ENCODE results near the gene CBL.
"Not testable (repeated sequence)": the region's sequence is repeated elsewhere in the genome, so short reads cannot be mapped to it uniquely, and the experiment has no call there.

Gene CBL

DNA sequence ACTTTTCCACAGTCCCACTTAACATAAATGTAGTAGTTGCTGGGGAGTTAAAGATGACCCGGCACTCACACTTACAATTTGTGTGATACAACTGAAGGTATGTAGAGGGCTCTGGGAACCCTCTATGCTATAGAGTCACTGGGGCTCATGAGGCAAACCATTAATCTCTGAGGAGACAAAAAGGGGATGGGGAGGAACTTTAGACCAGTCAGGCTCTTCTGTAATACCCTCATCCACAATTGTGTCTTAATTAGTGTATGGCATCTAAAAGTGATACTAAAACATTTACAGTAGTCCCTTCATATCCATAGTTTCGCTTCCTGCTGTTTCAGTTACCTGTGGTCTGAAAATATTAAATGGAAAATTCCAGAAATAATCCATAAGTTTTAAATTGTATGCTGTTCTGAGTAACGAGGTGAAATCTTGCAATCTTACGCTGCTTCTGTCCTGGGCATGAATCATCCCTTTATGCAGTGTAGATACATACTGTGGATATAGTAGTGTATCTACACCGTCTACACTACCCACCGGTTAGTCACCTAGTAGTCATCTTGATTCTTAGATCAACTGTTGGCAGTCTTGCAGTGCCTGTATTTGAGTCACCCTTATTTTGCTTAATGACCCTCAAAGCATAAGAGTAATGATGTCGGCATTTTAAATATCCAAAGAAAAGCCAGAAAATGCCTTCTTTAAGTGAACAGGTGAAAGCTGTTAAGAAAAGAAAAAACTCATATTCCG, 12.2 kb downstream of the CBL start:
- Histone ChIP-seq H3K27me3 (replicated peaks; ENCODE audit: control insufficient read depth, insufficient read depth, low read length) (no peaks in the 10 kb centered on the region), H3K36me3 (ENCODE audit: control insufficient read depth, insufficient read depth, low read length, severe bottlenecking) (no peaks in the 10 kb centered on the region), H3K9ac (ENCODE audit: low read length) (no peak overlapping the region), H3K4me1 (ENCODE audit: control insufficient read depth, insufficient read depth, low read length) (peaks cover 20% of the 10 kb centered on the region), H3K4me3 (ENCODE audit: low read length) (no peak overlapping the region), H3K9me3 (ENCODE audit: control insufficient read depth, low read length) (no peaks in the 10 kb centered on the region)
- DNase-seq (ENCODE audit: low read depth), result peak; percentile 70

DNA sequence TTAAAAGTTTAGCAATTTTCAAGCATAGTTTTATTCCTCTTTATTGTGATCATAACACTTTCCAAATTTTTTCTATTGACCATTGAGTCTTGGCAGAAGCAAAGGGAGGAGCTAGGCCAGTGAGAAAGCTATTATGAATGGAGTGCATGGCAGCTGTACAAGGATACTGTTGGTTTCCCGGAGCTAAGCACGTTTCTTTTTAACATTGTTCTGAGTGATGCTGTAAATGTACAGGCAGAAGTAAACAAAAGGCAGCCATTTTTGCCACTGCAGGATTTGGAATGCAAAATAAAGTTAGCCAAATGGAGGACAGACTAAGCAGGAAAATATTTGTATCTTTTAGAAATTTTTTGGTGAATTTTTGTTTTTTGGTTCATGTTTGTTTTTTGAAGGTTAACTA, 16.2 kb downstream of the CBL start:
- peaks cover 20% of the 10 kb centered on the region for H3K4me1 ChIP-seq (ENCODE audit: control insufficient read depth, insufficient read depth, low read length)
- peak; percentile 66 for DNase-seq (ENCODE audit: low read depth)
- H3K4me3 ChIP-seq (ENCODE audit: low read length), result peak overlapping the region; percentile 47
- no peaks in the 10 kb centered on the region for H3K27me3 ChIP-seq (replicated peaks; ENCODE audit: control insufficient read depth, insufficient read depth, low read length)
- H3K9ac ChIP-seq (ENCODE audit: low read length), result no peak overlapping the region
- no peaks in the 10 kb centered on the region for H3K36me3 ChIP-seq (ENCODE audit: control insufficient read depth, insufficient read depth, low read length, severe bottlenecking)
- H3K9me3 ChIP-seq (ENCODE audit: control insufficient read depth, low read length), result no peaks in the 10 kb centered on the region

DNA sequence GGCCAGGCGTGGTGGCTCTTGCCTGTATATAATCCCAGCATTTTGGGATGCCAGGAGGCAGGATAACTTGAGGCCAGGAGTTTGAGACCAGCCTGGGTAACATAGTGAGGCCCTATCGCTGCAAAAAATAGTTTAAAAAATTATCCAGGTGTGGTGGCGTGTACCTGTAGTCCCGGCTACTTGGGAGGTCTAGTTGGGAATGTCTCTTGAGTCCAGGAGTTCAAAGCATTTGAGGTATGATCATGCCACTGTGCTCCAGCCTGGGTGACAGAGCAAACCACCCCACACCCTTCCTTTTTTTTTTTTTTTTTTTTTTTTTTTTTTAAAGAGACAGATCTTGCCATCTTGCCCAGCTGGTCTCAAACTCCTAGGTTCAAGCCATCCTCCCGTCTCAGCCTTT, 16.8 kb downstream of the CBL start:
- H3K9ac ChIP-seq (ENCODE audit: low read length), result no peak overlapping the region
- no peaks in the 10 kb centered on the region for H3K9me3 ChIP-seq (ENCODE audit: control insufficient read depth, low read length)
- DNase-seq (ENCODE audit: low read depth), result no peak
- peaks cover 20% of the 10 kb centered on the region for H3K4me1 ChIP-seq (ENCODE audit: control insufficient read depth, insufficient read depth, low read length)
- no peak overlapping the region for H3K4me3 ChIP-seq (ENCODE audit: low read length)
- H3K27me3 ChIP-seq (replicated peaks; ENCODE audit: control insufficient read depth, insufficient read depth, low read length), result no peaks in the 10 kb centered on the region
- H3K36me3 ChIP-seq (ENCODE audit: control insufficient read depth, insufficient read depth, low read length, severe bottlenecking), result no peaks in the 10 kb centered on the region

DNA sequence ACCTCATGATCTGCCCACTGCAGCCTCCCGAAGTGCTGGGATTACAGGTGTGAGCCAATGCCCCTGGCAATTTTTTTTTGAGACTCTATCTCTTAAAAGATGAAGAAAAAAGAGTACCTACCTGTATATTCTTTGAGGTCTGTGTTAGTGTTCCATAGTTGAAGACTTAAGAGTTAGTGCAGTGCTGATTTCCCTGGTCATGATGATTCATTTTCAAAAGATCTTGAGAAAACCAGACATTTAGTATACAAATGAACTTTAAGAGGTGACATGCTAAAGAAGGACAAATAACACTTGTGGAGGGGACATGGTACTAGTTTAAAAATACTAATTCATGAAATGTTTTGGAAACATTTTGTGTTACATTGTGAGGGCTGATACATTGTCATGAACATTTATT, 17.7 kb downstream of the CBL start:
- Histone ChIP-seq H3K9me3 (ENCODE audit: control insufficient read depth, low read length) (no peaks in the 10 kb centered on the region), H3K36me3 (ENCODE audit: control insufficient read depth, insufficient read depth, low read length, severe bottlenecking) (no peaks in the 10 kb centered on the region), H3K27me3 (replicated peaks; ENCODE audit: control insufficient read depth, insufficient read depth, low read length) (no peaks in the 10 kb centered on the region), H3K9ac (ENCODE audit: low read length) (no peak overlapping the region), H3K4me1 (ENCODE audit: control insufficient read depth, insufficient read depth, low read length) (peaks cover 12% of the 10 kb centered on the region), H3K4me3 (ENCODE audit: low read length) (no peak overlapping the region)
- DNase-seq (ENCODE audit: low read depth), result peak; percentile 37

DNA sequence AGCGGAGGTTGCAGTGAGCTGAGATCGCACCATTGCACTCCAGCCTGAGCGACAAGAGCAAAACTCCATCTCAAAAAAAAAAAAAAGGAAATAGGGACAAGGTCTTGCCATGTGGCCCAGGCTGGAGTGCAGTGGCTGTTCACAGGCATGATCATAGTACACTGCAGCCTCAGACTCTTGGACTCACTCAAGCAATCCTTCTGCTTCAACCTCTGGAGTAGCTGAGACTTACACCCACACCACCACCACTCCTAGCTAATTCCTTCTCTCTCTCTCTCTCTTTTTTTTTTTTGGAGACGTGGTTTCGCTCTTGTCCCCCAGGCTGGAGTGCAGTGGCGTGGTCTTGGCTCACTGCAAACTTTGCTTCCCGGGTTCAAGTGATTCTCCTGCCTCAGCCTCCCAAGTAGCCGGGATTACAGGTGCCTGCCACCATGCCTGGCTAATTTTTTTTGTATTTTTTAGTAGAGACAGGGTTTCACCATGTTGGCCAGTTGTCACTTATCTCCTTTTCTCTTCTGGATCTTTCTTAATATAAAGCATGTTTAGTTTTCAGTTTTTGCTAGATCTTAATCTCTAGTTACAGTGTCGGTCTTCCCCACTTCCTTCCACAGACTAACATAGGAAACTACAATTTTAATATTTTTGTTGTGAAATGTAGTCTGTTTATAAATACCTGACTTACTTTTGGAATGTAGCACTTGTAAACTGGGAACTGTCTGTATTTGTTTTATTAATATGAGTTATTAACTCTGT, 22.6 kb downstream of the CBL start:
- not testable (repeated sequence) for DNase-seq (ENCODE audit: low read depth); H3K4me1 ChIP-seq (ENCODE audit: control insufficient read depth, insufficient read depth, low read length); H3K36me3 ChIP-seq (ENCODE audit: control insufficient read depth, insufficient read depth, low read length, severe bottlenecking); H3K4me3 ChIP-seq (ENCODE audit: low read length); H3K27me3 ChIP-seq (replicated peaks; ENCODE audit: control insufficient read depth, insufficient read depth, low read length); H3K9me3 ChIP-seq (ENCODE audit: control insufficient read depth, low read length); H3K9ac ChIP-seq (ENCODE audit: low read length)

DNA sequence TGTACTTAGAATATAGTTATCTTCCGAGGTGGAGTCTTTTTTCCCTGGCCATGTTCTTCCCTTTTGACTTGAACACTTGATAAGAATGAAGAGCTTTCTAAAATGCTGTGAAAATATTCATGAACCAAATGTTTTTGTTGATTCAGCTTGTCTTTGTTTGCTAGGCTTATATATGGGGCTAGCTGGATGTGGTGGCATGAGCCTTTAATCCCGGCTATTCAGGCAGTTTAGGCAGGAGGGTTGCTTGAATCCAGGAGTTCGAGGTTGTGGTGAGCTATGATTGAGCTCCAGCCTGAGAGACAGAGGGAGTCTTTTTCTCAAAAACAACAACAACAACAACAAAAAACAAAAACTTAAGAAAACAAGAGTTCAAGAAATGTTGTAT, 23.1 kb downstream of the CBL start:
- no peak overlapping the region for H3K9ac ChIP-seq (ENCODE audit: low read length)
- no peaks in the 10 kb centered on the region for H3K27me3 ChIP-seq (replicated peaks; ENCODE audit: control insufficient read depth, insufficient read depth, low read length)
- H3K4me1 ChIP-seq (ENCODE audit: control insufficient read depth, insufficient read depth, low read length), result no peaks in the 10 kb centered on the region
- DNase-seq (ENCODE audit: low read depth), result no peak
- H3K9me3 ChIP-seq (ENCODE audit: control insufficient read depth, low read length), result no peaks in the 10 kb centered on the region
- H3K36me3 ChIP-seq (ENCODE audit: control insufficient read depth, insufficient read depth, low read length, severe bottlenecking), result peaks cover 8% of the 10 kb centered on the region
- H3K4me3 ChIP-seq (ENCODE audit: low read length), result no peak overlapping the region

DNA sequence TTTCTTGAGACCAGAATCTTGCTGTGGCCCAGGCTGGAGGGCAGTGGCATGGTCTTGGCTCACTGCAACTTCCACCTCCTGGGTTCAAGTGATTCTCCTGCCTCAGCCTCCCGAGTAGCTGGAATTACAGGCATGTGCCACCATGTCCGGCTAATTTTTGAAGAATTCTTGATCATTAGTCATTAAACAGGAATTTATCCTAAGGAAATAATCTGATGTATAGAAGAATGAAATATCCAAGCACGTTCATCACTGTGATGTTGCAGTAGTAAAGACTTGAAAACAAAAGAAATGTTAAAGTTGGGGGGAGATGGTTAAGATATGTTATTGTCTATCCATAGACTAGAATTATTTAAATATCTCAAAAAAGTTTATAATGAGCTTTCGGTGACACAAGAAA, 23.6 kb downstream of the CBL start:
- Histone ChIP-seq H3K4me3 (ENCODE audit: low read length) (no peak overlapping the region), H3K4me1 (ENCODE audit: control insufficient read depth, insufficient read depth, low read length) (no peaks in the 10 kb centered on the region), H3K36me3 (ENCODE audit: control insufficient read depth, insufficient read depth, low read length, severe bottlenecking) (peaks cover 8% of the 10 kb centered on the region), H3K9me3 (ENCODE audit: control insufficient read depth, low read length) (no peaks in the 10 kb centered on the region), H3K27me3 (replicated peaks; ENCODE audit: control insufficient read depth, insufficient read depth, low read length) (no peaks in the 10 kb centered on the region), H3K9ac (ENCODE audit: low read length) (no peak overlapping the region)
- DNase-seq (ENCODE audit: low read depth), result no peak

DNA sequence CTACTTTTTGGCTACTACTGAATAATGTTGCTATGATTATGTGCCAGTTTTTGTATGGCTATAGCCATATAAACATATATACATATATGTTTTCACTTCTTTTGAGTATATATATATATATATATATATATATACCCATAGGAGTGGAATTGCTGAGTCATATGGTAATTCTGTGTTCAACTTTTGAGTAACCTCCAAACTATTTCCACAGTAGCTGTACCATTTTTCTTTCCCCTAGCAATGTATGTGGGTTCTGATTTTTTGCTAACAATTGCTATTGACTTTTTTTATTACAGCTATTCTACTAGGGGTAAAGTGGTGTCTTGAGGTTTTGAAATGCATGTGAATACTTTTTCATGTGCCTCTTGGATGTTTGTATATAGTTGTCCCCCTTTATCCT, 30.4 kb downstream of the CBL start:
- Histone ChIP-seq H3K4me3 (ENCODE audit: low read length) (no peak overlapping the region), H3K4me1 (ENCODE audit: control insufficient read depth, insufficient read depth, low read length) (no peaks in the 10 kb centered on the region), H3K27me3 (replicated peaks; ENCODE audit: control insufficient read depth, insufficient read depth, low read length) (no peaks in the 10 kb centered on the region), H3K9me3 (ENCODE audit: control insufficient read depth, low read length) (no peaks in the 10 kb centered on the region), H3K36me3 (ENCODE audit: control insufficient read depth, insufficient read depth, low read length, severe bottlenecking) (peaks cover 8% of the 10 kb centered on the region), H3K9ac (ENCODE audit: low read length) (no peak overlapping the region)
- DNase-seq (ENCODE audit: low read depth), result peak; percentile 47

DNA sequence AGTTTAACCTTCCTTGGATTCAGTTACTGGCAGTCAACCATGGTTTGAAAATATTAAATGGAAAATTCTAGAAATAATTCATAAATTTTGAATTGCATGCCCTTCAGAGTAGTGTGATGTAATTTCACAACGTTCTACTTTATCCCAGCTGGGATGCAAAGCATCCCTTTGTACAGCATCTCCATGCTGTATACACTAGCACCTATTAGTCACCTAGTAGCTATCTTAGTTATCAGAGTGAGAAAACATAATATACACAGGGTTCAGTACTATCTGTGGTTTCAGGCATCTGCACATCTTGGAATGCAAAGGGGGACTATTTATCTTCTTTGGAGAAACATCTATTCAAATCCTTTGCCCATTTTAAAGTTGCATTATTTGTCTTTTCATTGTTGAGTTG, 30.8 kb downstream of the CBL start:
- Histone ChIP-seq H3K27me3 (replicated peaks; ENCODE audit: control insufficient read depth, insufficient read depth, low read length) (no peaks in the 10 kb centered on the region), H3K4me3 (ENCODE audit: low read length) (no peak overlapping the region), H3K4me1 (ENCODE audit: control insufficient read depth, insufficient read depth, low read length) (no peaks in the 10 kb centered on the region), H3K9ac (ENCODE audit: low read length) (no peak overlapping the region), H3K9me3 (ENCODE audit: control insufficient read depth, low read length) (no peaks in the 10 kb centered on the region), H3K36me3 (ENCODE audit: control insufficient read depth, insufficient read depth, low read length, severe bottlenecking) (peaks cover 10% of the 10 kb centered on the region)
- DNase-seq (ENCODE audit: low read depth), result peak; percentile 40

DNA sequence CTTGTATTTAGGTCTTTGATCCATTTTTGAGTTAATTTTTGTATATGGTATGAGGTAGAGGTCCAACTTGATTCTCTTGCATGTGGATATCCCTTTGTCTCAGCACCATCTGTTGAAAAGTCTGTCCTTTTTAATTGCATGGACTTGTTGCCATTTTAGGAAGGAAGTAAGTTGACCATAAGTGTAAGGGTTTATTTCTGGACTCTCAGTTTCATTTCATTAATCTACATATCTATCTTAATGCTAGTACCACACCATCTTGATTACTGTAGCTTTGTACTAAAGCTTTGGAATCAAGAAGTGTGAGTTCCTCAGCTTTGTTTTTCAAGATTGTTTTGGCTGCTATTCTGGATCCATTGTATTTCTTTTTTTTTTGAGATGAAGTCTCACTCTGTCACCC, 31.4 kb downstream of the CBL start:
- no peaks in the 10 kb centered on the region for H3K27me3 ChIP-seq (replicated peaks; ENCODE audit: control insufficient read depth, insufficient read depth, low read length)
- DNase-seq (ENCODE audit: low read depth), result no peak
- no peak overlapping the region for H3K4me3 ChIP-seq (ENCODE audit: low read length)
- H3K9me3 ChIP-seq (ENCODE audit: control insufficient read depth, low read length), result no peaks in the 10 kb centered on the region
- H3K36me3 ChIP-seq (ENCODE audit: control insufficient read depth, insufficient read depth, low read length, severe bottlenecking), result peaks cover 9% of the 10 kb centered on the region
- no peak overlapping the region for H3K9ac ChIP-seq (ENCODE audit: low read length)
- no peaks in the 10 kb centered on the region for H3K4me1 ChIP-seq (ENCODE audit: control insufficient read depth, insufficient read depth, low read length)

DNA sequence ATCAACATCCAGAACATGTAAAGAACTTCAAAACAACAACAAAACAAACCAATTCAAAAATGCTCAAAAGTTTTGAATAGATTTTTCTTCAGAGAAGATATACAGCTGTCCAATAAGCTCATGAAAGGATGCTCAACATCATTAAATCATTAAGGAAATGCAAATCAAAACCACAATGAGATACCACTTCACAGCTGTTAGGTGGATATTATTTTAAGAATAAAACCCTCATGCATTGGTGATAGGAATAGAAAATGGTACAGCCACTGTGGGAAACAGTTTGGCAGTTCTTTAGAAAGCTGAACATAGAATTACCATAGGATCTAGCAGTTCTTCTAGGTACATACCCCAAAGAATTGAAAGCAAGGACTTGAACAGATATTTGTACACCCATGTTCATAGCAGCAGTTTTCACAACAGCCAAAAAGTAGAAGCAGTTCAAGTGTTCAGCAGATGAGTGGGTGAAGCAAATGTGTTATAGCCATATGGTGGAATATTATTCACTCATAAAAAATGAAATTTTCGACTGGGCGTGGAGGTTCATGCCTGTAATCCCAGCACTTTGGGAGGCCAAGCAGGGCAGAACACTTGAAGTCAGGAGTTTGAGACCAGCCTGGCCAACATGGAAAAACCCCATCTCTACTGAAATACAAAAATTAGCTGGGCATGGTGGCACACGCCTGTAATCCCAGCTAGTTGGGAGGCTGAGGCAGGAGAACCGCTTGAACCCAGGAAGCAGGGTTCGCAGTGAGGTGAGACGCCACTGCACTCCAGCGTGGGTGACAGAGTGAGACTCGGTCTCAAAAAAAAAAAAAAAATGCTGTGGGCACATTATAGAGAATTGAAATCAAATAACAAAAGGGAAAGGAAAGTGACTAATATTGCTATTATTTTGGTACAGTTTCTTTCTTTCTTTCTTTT, 42.9 kb downstream of the CBL start:
- Histone ChIP-seq H3K4me3 (ENCODE audit: low read length) (no peak overlapping the region), H3K36me3 (ENCODE audit: control insufficient read depth, insufficient read depth, low read length, severe bottlenecking) (peaks cover 4% of the 10 kb centered on the region), H3K9ac (ENCODE audit: low read length) (no peak overlapping the region), H3K9me3 (ENCODE audit: control insufficient read depth, low read length) (no peaks in the 10 kb centered on the region), H3K27me3 (replicated peaks; ENCODE audit: control insufficient read depth, insufficient read depth, low read length) (no peaks in the 10 kb centered on the region), H3K4me1 (ENCODE audit: control insufficient read depth, insufficient read depth, low read length) (no peaks in the 10 kb centered on the region)
- no peak for DNase-seq (ENCODE audit: low read depth)

Measured in adipocyte (in vitro differentiated cells).